A549 treated with GW870086 at 1 μM for 4 hours (cell line): ENCODE data around the gene HEG1. TPM values are rescaled to one million over a fixed set of nuclear protein-coding genes. Genes with fewer than 3 reads are reported as not detected.

Experiments used
- total RNA-seq: library from RNA; stranded (reverse); fragments of 200-300 nt; extraction: Qiagen RNA extraction; gene quantifications from 5 replicates; pipeline ENCODE4 v1.2.3, GENCODE V29; 2022; ENCODE audit warnings: low read depth

The HEG1 gene
- total RNA-seq, result 7.8 to 11.9 TPM (median 10.6 TPM) in 5 replicates

DNA sequence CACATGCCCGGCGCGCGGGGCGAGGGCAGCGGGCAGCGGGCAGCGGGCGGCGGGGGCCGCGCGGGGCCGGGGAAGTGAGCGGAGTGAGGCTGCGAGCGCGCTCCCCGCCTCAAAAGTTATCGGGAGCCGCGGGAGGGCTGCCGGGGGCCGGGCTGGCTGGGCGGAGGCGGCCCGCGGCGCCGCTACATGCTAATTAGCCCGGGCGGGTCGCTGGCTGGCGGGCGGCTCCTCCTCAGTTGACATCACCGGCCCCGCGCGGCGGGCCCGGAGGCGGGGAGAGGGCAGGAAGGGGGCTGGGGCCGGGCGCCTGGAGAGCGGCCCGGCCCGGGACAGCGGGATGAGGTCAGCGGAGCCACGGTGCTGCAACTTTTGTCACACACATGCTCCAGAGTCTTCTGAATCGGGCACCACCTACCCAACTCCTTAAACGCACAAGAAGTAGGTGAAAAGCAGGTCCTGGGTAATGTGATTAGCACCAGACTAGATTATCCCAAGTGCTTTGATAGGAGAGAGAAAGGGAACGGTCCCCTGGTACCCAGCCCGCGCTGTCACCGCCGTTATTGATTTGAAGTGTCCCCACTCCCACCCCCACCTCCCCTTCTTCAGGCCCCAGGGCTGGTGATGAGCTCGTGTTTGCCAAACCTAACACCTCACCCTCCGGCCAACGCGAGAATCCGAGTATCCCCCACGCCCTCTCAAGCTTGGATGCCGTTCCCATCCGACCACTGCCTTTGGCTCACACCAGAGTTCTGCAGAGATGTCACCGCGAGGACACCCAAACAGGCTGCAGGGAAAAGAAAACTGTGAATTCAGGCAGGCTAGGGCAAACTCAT is at the start of gene HEG1:
TSS of gene HEG1 (minus strand) at position 85 of the 833 bp plus-strand sequence. CDS start 107 bp downstream, outside the sequence.

GRCh38 chr3:124934577-124934976 is 121.2 kb downstream of the HEG1 start, which contains the start of gene MUC13:
Gene MUC13 (minus strand): TSS chr3:124934751. CDS start chr3:124934712, 39 bp downstream.

Other genes with a start within 250 kb of the HEG1 start
- gene ITGB5, start 168.6 kb downstream of the HEG1 start, total RNA-seq, result 383 to 516 TPM (median 476 TPM) in 5 replicates
- gene MUC13, start 121.2 kb downstream of the HEG1 start, total RNA-seq, result 7.5 to 9.8 TPM (median 8.3 TPM) in 5 replicates
- gene SLC12A8, start 156.8 kb upstream of the HEG1 start, total RNA-seq, result 1.6 to 2.0 TPM (median 1.6 TPM) in 5 replicates